C4-2B (cell line): Measurements from ENCODE around the gene ZNF532.
"Not testable (repeated sequence)": the region's sequence is repeated elsewhere in the genome, so short reads cannot be mapped to it uniquely, and the experiment has no call there.

ENCODE experiments used
- H3K27ac ChIP-seq: fragments of 450-650 bp; 2 replicates; pipeline ENCODE4 v1.5.1; 2017
- ZFX ChIP-seq: fragments of 450-650 bp; IDR thresholded peaks from 2 replicates; pipeline ENCODE4 v1.6.1; 2017
- TF ChIP-seq, protein P1 (sequence below): fragments of 450-650 bp; conservative IDR thresholded peaks from 2 replicates; pipeline ENCODE4 v1.5.1; 2017; ENCODE audit warnings: mild to moderate bottlenecking

ZNF532 gene

DNA sequence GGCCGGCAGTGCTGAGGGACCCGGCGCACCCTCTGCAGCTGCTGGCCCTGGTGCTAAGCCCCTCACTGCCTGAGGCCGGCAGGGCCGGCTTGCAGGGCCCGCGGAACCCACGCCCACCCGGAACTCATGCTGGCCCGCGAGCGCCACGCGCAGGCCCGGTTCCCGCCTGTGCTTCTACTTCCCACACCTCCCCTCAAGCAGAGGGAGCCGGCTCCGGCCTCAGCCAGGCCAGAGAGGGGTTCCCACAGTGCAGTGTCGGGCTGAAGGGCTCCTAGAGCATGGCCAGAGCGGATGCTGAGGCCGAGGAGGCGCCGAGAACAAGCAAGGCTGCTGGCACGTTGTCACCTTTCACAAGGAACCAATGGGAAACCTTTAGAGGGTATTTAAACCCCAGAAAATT, 36.8 kb upstream of the ZNF532 start:
- no peak overlapping the region for H3K27ac ChIP-seq
- TF ChIP-seq, protein P1, sequence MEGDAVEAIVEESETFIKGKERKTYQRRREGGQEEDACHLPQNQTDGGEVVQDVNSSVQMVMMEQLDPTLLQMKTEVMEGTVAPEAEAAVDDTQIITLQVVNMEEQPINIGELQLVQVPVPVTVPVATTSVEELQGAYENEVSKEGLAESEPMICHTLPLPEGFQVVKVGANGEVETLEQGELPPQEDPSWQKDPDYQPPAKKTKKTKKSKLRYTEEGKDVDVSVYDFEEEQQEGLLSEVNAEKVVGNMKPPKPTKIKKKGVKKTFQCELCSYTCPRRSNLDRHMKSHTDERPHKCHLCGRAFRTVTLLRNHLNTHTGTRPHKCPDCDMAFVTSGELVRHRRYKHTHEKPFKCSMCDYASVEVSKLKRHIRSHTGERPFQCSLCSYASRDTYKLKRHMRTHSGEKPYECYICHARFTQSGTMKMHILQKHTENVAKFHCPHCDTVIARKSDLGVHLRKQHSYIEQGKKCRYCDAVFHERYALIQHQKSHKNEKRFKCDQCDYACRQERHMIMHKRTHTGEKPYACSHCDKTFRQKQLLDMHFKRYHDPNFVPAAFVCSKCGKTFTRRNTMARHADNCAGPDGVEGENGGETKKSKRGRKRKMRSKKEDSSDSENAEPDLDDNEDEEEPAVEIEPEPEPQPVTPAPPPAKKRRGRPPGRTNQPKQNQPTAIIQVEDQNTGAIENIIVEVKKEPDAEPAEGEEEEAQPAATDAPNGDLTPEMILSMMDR, result no peak
- TF ChIP-seq ZFX, result no peak

DNA sequence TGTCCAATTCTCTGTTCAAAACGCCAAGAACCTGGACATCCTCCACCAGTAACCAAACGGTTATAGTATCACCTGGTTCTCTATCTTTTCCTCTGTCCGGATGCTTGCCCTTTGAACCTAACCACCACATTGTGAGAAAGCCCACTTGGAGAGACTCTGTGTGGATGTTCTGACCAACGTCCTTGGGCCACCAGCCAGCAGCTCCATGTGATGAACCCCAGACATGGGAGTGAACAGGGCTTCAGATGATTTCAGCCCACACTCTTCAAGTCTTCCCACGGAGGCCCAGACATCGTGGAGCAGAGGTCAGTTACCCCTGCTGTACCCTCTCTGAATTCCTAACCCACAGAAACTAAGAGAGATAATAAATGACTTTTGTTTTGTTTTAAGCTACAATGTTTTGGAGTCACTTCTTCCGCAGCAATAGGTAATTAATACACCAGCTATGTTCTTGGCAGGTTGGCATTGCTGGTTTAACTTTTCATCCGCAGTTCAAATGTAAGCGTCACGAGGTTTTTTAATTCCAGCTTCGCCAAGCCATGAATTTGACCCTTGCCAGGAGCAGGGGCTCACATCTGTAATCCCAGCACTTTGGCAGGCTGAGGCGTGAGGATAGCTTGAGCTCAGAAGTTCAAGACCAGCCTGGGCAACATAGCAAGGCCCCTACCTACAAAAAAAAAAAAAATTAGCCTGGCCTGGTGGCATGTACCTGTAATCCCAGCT, 36.1 kb upstream of the ZNF532 start:
- TF ChIP-seq, protein P1, result no peak
- no peak for TF ChIP-seq ZFX
- H3K27ac ChIP-seq, result no peak overlapping the region

- H3K27ac ChIP-seq, result no peak overlapping the region
- TF ChIP-seq, protein P1, result no peak
- no peak for TF ChIP-seq ZFX
These were observed 35.4 kb upstream of the ZNF532 start for GRCh38 chr18:58829263-58829662.

GRCh38 chr18:58829886-58830285, 34.8 kb upstream of the ZNF532 start:
- H3K27ac ChIP-seq, result not testable (repeated sequence)

GRCh38 chr18:58831606-58832005, 33.1 kb upstream of the ZNF532 start:
- H3K27ac ChIP-seq, result no peak overlapping the region
- TF ChIP-seq ZFX, result no peak
- TF ChIP-seq, protein P1, result no peak

GRCh38 chr18:58838165-58838860, 26.4 kb upstream of the ZNF532 start:
- no peak for TF ChIP-seq ZFX
- no peak overlapping the region for H3K27ac ChIP-seq

DNA sequence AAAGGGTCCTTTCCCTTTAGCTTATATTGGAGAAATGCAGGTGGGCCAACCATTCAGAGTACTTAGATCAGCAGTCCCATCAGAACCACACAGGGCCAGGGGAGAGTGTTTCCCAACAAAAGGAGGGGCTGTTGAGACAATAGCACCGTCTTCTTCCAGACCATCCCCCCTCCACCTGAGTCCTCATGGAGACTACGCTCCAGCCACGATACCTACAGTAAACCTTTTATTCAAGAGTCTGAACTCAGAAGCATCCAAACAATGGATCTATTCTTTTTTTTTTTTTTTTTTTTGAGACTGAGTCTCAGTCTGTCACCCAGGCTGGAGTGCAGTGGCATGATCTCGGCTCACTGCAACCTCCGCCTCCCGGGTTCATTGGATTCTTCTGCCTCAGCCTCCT, 25.7 kb upstream of the ZNF532 start:
- H3K27ac ChIP-seq, result no peak overlapping the region
- TF ChIP-seq ZFX, result no peak
- TF ChIP-seq, protein P1, result no peak

GRCh38 chr18:58842978-58843687, 21.5 kb upstream of the ZNF532 start:
- TF ChIP-seq ZFX, result no peak
- TF ChIP-seq, protein P1, result no peak
- no peak overlapping the region for H3K27ac ChIP-seq
